HG03139 (cell line): ENCODE measurements around the gene CD180.
A peak's percentile ranks its signal among the peaks of the same experiment; 100 is the strongest.

Experiments used
- ATAC-seq: cut with Tn5 transposase; IDR thresholded peaks from one replicate; pipeline ENCODE4 v1.9.1; 2021; ENCODE audit not compliant: unreplicated experiment

The CD180 gene

DNA sequence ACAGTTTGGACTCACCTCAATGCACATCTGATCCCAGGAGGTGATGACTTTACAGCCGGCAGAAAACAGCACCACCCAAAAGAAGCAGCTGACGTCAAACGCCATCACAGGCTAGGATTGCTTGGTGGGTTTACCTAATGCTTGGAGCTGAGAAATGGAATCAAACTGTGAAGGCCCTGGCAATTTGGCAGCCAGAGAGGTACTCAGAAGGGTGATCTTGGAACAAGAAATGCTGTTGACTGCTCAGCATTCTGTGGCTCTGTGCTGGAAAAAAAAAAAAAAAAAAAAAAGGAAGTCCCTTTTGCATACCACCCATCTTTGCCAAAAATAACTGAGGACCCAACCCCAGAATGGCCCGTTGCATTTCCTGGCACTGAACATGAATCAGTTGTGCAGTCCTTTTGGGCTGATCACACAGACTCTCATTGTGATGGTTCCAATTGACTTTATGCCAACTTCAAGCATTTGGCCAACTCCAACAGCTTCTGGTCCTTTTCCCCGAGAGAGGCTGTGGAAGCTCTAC lies at the start of gene CD180:
Gene CD180, minus strand, starts transcription at position 263 of the 523 bp plus-strand sequence. Its CDS starts 158 bp downstream, at position 105.
- ATAC-seq = no peak

DNA sequence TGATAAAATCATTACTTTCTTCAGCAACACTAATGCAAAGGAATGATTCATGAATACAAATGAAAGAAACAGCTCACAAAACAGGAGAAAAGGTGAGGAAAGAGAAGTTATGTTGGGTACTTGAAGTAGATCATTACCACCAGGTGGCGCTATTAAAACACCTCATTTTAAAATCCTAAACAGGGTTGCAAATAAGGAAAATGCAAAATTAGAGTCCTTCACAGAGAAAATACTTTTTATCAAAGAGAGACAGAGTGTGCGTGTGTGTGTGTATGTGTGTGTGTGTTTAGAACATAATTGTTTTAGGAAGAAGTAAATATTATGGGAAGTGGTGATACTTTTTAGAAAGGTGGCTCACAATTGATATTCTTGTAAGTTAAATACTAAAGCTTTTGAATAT lies 49.5 kb upstream of the CD180 start:
- no peak for ATAC-seq

- no peak for ATAC-seq
Observed at GRCh38 chr5:67245259-67245846, 48.8 kb upstream of the CD180 start.

DNA sequence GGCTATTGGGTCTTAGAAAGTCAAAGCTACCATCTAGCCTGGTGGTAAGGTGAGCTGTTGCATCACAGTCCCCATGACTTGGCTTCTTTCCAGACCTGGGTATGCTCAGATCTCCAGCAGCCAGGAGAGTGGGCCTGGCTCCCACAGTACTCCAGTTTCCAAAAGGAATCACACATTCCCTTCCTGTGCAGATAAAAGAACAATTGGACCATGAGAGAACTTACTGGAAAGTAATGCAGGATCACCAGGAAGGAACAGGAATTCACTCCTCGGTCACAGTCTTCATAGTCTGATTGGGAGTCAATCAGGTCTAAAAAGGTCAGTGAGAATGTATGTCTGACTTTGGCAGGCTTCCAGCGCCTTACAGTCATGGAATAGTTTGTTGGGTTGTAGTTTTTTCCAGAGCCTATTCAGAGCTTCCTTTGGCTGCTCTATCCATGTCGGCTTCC lies 47.8 kb upstream of the CD180 start:
- ATAC-seq = no peak

- no peak for ATAC-seq
Observed at GRCh38 chr5:67243944-67244343, 47.3 kb upstream of the CD180 start.

DNA sequence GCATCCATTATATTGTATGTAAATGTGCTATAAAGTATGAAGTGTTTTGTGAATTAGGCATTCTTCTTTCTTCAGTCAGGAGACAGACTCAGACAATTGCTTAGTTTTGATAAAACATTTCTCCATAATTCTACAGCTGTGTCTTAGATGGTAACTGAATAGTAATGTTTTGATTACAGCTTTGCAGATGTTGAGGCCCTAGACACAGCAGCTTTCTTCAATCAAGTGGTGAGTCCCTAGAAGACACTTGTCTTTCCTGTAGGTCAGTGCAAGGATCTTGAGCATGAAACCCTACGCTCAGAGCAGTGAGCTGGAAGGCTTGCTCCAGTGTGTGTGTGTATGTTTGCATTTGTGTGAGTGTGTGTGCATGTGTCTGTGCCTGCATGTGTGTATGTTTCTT lies 46.8 kb upstream of the CD180 start:
- ATAC-seq = no peak

GRCh38 chr5:67241326-67241725 lies 44.7 kb upstream of the CD180 start:
- no peak for ATAC-seq

GRCh38 chr5:67240846-67241245 lies 44.2 kb upstream of the CD180 start:
- no peak for ATAC-seq

DNA sequence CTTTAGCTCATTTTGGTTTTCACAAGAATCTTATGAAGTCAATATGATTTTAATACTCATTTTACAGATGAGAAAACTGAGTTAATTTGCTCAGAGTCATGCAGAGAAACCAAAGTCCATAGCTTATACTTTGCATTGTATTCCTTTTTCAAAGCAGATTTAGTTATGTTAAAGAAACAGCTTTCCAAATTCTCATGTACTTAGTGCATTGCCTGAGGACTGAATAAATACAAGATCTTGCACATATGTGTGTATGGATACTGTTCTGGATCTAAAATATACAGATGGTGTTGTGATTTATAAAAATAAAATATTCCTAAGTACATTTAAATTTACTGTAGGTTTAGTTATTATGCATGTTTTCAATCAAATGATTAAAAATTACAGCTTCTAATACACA lies 43.5 kb upstream of the CD180 start:
- no peak for ATAC-seq

GRCh38 chr5:67238191-67238590 lies 41.6 kb upstream of the CD180 start:
- ATAC-seq = no peak

DNA sequence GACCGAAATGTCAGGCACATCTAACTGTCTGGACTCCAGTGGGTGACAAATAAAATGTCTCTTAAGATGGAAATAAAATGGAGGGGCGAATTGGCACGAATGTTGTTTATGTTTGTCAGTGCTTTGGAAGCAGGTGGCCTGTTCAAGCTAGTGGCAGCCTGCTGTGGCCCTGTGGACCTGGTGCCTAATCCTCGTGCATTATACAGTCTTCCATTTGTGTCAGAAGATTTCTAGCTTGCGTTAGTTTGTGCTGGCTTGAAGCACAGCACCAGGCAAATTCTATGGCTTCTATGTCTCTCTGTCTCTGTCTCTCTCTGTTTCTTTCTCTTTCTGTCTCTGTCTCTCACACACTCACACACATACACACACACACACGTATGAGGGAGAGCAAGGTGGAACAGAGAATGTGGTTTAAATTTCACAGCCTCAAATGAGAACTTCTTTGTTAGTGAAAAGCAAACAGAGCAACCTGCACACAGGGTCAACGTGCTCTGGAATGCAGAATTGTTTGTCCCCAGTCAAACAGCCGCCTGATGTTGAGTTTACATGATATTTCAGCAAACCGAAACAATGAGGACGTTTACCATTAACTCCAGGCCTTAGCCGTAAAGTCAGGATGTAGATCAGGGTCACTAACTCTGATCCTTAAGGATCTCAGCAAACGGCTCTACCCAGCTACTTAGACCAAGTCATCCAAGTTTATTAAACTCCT lies 39.0 kb upstream of the CD180 start:
- ATAC-seq = no peak

GRCh38 chr5:67234671-67235176 lies 38.1 kb upstream of the CD180 start:
- ATAC-seq = no peak

GRCh38 chr5:67233075-67233474 lies 36.5 kb upstream of the CD180 start:
- no peak for ATAC-seq

DNA sequence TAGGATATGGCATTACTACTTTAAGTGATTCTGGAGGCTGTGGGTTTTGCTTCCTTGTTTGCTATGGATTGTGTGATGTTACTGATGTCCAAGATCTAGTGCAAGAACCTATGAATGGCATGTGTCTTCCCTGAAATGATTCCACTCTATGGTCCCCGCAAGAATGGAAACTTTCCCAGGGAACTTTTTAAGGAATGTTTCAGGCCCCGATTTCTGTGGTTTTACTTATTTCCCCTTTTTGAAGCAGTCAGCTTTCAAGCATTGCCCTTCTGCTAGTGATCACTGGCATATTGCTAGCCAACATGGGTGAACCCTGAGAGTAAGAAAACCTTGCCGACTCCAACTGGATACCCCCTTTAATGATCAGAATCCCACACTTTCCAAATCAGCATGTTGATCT lies 26.6 kb upstream of the CD180 start:
- no peak for ATAC-seq

DNA sequence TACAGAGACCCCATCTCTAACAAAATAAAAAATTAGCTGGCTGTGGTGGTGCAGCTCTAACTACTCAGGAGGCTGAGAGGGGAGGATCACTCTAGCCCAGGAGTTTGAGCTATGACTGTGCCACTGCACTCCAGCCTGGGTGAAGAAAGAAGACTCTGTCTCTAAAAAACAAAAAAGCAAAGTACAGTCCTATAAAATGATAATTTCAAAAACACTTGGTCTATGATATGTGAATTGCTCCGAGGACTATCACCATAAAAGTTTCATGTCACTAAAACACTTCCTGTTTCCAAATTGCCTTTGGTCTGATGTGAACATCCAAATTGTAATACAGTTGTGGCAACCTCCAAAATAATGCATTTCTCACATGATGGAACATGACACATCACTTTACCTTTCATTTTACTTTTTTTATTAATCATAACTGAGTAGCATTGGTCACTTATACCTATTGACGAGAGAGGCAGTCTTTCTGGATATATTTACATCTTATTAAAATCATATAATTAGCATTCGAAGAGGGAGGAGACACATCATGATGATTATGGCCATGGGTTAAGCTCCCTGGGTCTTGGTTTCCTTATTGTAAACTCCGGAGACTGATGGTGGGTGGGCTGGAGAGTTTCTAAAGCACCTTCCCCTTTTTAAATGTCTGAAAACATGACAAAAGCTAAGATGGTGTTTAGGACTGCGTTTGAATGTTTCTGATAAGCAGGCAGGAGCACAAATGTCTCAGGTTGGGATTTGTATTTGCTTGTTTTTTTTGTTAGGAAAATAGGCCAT lies 25.8 kb upstream of the CD180 start:
- ATAC-seq = peak; percentile 19

DNA sequence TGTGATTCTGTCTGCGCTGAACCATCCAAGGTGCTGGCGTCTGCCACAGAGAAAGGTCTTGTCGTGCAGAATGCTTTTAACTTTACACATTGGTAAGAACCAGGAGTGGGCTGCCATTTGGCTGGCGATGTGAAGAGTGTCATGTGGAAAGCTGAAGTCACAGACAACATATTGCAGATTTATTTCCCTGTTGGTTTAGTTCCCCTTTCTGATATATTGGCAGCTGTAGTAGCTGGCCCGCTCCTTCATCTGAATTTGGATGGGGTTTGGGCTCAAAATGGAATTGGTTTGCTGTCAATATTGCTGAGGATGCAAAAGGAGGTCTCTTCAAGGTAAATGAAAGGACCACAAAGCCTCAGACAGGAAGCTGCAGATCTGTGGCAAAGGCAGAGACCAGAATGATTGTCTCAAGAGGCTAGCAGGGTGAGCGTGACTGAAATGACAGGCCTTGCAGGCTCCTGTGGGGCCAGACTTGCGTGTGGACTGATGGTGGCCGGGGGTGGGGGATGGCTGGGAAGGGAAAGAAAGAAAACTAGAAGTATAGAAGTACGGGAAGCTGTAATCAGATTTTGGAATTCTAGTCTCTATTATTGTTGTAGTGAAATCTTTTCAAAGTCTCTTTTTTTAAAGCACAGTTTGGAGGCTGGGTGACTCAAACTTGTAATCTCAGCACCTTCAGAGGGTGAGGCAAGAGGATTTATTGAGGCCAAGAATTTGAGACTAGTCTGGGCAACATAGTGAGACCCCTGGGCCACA lies 25.1 kb upstream of the CD180 start:
- ATAC-seq = peak; percentile 96

DNA sequence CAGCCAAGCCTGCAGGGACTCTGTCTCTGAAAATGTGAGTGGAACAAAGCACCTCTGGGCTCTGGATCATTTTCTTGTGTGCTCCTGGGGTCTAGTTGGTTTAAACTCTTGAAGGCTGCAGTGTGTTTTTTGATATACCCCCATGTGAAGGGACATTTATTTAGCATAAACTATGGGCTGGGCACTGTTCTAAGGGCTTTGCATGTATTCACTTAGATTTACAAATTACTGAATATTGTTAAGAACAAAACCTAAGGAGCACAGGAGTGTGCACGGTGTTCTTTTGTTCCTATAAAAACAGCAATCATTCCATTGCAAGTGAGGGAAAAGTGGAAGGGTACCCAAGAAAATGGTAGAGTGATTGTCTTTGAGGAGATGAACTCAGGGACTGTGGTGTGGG lies 20.0 kb upstream of the CD180 start:
- no peak for ATAC-seq

DNA sequence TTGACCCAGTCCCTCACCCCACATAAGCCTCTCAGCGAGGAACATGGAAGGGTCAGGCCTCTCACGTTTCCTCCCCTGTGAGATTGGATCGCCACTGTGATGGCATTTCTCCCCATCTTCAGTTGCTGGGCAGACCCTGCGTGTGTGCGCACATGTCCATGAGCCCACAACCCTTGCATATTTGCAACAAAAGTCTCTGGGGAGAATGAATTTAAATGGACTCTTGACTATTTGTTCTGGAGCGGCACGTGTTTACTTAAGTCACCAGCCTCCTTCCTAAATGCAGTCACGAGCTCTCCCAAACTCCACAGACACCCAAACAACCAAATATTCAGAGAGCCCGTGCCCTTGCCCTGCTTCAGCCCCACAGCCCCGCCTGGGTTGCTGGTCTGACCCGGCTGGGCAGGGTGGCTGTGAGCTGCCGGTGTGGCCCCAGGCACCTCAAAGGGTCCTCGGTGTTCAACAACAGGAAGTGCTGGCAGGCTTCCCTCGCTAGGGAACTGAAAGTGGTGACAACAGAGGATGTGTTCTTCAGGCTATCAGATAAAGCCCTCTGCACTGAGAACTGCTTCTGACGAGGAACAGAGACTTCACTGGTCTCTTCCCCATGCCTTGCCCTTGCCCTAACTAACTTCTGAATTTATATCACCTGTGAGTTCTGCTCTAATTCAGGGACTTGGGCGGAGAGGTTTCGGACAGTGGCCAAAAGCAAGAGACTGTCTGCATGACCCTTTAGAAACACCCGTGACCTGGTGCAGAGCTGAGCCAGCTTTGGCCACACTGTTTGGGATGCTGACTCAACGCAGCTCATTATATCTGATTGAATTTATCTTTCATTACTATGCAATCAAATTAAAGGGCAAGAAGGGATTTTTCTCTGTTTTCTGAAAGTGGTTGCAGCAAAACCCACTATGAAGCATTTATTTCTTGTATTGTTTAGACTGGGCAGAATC lies 19.2 kb upstream of the CD180 start:
- ATAC-seq = peak; percentile 99

- no peak for ATAC-seq
Observed at GRCh38 chr5:67214707-67215447, 18.3 kb upstream of the CD180 start.
